MM.1S (cell line): ENCODE data around the gene PCDHGB5.

Source experiments
- DNase-seq: peaks from one replicate; pipeline ENCODE4 v3.0.0-alpha.2; 2015
- H2AFZ ChIP-seq: fragments of 300-600 bp; sonication (generic); 2 replicates; pipeline ENCODE4 v1.6.0; 2016; ENCODE audit warnings: antibody characterized with exemption, low read length
- H3F3A ChIP-seq: fragments of 300-600 bp; sonication (generic); 2 replicates; pipeline ENCODE4 v1.6.1; 2016; ENCODE audit warnings: mild to moderate bottlenecking, antibody characterized with exemption, low read length, moderate library complexity, mixed read lengths; ENCODE audit not compliant: insufficient read depth
- H3K27ac ChIP-seq: fragments of 300-600 bp; sonication (generic); 2 replicates; pipeline ENCODE4 v1.5.1; 2016; ENCODE audit warnings: mild to moderate bottlenecking, low read length
- H3K27me3 ChIP-seq: fragments of 300-600 bp; sonication (generic); replicated peaks from 2 replicates; pipeline ENCODE4 v1.6.0; 2016; ENCODE audit warnings: low read length; ENCODE audit not compliant: insufficient read depth
- H3K36me3 ChIP-seq: fragments of 300-600 bp; sonication (generic); replicated peaks from 2 replicates; pipeline ENCODE4 v1.6.1; 2016; ENCODE audit warnings: mild to moderate bottlenecking, low read length, mixed read lengths; ENCODE audit not compliant: insufficient read depth
- H3K4me1 ChIP-seq: fragments of 300-600 bp; sonication (generic); 2 replicates; pipeline ENCODE4 v1.6.1; 2016; ENCODE audit warnings: low read length, mixed read lengths
- H3K4me2 ChIP-seq: fragments of 300-600 bp; sonication (generic); 2 replicates; pipeline ENCODE4 v1.6.0; 2016; ENCODE audit warnings: low read depth, low read length
- H3K4me3 ChIP-seq: fragments of 300-600 bp; sonication (generic); 2 replicates; pipeline ENCODE4 v1.5.1; 2016; ENCODE audit warnings: low read length, mixed read lengths
- H3K79me2 ChIP-seq: fragments of 300-600 bp; sonication (generic); 2 replicates; pipeline ENCODE4 v1.6.1; 2016; ENCODE audit warnings: mixed run types, low read length, mixed read lengths
- H3K9ac ChIP-seq: fragments of 300-600 bp; sonication (generic); 2 replicates; pipeline ENCODE4 v1.6.1; 2016; ENCODE audit warnings: low read length, mixed read lengths
- H3K9me2 ChIP-seq: fragments of 300-600 bp; sonication (generic); replicated peaks from 2 replicates; pipeline ENCODE4 v1.6.1; 2016; ENCODE audit warnings: mild to moderate bottlenecking, low read length, mixed read lengths; ENCODE audit not compliant: insufficient read depth
- H3K9me3 ChIP-seq: fragments of 300-600 bp; sonication (generic); replicated peaks from 2 replicates; pipeline ENCODE4 v1.6.1; 2016; ENCODE audit warnings: mild to moderate bottlenecking, low read length, mixed read lengths; ENCODE audit not compliant: insufficient read depth
- H4K20me1 ChIP-seq: fragments of 300-600 bp; sonication (generic); 2 replicates; pipeline ENCODE4 v1.6.1; 2016; ENCODE audit warnings: mild to moderate bottlenecking, low read length, moderate library complexity, mixed read lengths; ENCODE audit not compliant: insufficient read depth
- EZH2 ChIP-seq: fragments of 300-600 bp; sonication (generic); optimal IDR thresholded peaks from 2 replicates; pipeline ENCODE3; 2017; ENCODE audit warnings: low read depth, mild to moderate bottlenecking, antibody characterized with exemption, low read length, mixed read lengths
- EZH2phosphoT487 ChIP-seq: fragments of 300-600 bp; sonication (generic); IDR thresholded peaks from 2 replicates; pipeline ENCODE4 v1.6.1; 2018; ENCODE audit warnings: antibody characterized with exemption, low read length
- TF ChIP-seq, protein P1 (sequence below): fragments of 300-600 bp; sonication (generic); IDR thresholded peaks from 2 replicates; pipeline ENCODE4 v1.5.1; 2016; ENCODE audit warnings: antibody characterized with exemption, low read length, mixed read lengths

Gene PCDHGB5

DNA sequence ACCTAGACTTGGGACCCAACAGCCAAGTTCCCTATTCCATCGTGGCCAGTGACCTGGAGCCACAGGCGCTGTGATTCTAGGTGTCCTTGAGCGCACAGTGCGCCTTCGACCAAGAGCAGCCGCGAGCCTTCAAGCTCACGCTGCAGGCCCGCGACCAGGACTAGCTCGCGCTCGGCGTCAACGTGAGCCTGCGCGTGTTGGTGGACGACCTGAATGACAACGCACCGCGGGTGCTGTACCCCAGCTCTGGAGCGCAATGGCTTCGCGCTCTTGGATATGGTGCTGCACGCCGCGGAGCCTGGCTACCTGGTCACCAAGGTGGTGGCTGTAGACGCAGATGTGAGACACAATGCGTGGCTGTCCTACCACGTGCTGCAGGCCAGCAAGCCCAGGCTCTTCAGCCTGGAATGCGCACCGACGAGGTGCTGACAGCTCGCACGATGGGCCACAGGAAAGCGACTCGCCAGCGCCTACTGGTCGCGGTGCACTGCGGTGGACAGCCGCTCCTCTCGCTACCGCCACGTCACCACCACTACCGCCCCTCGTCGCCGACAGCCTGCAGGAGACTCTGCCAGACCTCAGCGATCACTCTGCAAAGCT lies 43.9 kb downstream of the PCDHGB5 start:
- Histone ChIP-seq H3K4me3 (no peak overlapping the region), H3K9me3 (no peaks in the 10 kb centered on the region), H3K27me3 (no peaks in the 10 kb centered on the region), H4K20me1 (no peaks in the 10 kb centered on the region), H3K27ac (no peak overlapping the region), H3F3A (no peaks in the 10 kb centered on the region), H3K4me2 (no peak overlapping the region), H3K9ac (no peak overlapping the region), H3K36me3 (no peaks in the 10 kb centered on the region), H2AFZ (no peak overlapping the region), H3K79me2 (no peaks in the 10 kb centered on the region), H3K9me2 (no peaks in the 10 kb centered on the region), H3K4me1 (no peaks in the 10 kb centered on the region)
- TF ChIP-seq EZH2 (no peak), EZH2phosphoT487 (no peak)
- TF ChIP-seq, protein P1, sequence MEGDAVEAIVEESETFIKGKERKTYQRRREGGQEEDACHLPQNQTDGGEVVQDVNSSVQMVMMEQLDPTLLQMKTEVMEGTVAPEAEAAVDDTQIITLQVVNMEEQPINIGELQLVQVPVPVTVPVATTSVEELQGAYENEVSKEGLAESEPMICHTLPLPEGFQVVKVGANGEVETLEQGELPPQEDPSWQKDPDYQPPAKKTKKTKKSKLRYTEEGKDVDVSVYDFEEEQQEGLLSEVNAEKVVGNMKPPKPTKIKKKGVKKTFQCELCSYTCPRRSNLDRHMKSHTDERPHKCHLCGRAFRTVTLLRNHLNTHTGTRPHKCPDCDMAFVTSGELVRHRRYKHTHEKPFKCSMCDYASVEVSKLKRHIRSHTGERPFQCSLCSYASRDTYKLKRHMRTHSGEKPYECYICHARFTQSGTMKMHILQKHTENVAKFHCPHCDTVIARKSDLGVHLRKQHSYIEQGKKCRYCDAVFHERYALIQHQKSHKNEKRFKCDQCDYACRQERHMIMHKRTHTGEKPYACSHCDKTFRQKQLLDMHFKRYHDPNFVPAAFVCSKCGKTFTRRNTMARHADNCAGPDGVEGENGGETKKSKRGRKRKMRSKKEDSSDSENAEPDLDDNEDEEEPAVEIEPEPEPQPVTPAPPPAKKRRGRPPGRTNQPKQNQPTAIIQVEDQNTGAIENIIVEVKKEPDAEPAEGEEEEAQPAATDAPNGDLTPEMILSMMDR: no peak
- no peak for DNase-seq
